ENCODE data around the gene ZNF71. TPM values are rescaled to one million over a fixed set of nuclear protein-coding genes. Genes with fewer than 3 reads are reported as not detected.

The ZNF71 gene
- total and polyA plus RNA-seq, 2 donors: 8.2 to 9.1 TPM

GRCh38 chr19:56601375-56601774 is 6.3 kb downstream of the ZNF71 start:
- Histone ChIP-seq H3K4me3 (ENCODE audit: low read depth, low read length) (no peak overlapping the region), H3K27ac (ENCODE audit: low read depth) (no peak overlapping the region), H3K36me3 (ENCODE audit: insufficient read depth) (no peaks in the 10 kb centered on the region), H3K4me1 (ENCODE audit: insufficient read depth) (no peaks in the 10 kb centered on the region)
- 93% methylated on average over 3 of the region's 3 CpGs for WGBS
- no peak for DNase-seq (ENCODE audit: extremely low spot score)

DNA sequence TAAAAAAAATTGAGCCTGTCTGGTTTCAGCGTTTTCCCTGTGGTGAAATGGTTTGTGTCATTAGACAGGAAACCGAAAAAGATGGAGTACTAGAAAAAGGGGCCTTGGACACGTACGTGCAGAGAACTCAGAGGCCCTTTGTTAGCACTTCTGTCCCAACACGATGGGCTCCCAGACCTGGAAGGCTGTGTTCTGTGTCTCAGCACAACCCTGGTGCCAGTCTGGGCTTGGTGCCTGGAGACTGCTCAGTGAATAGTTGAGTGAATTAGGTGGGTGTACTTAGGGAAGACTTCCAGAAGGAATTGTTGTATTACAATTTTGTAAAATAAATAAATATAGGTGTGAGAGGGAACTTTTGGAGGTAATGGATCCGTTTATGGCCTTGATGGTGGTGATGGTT is 8.7 kb downstream of the ZNF71 start:
- Histone ChIP-seq H3K4me1 (ENCODE audit: insufficient read depth) (no peaks in the 10 kb centered on the region), H3K4me3 (ENCODE audit: low read depth, low read length) (no peak overlapping the region), H3K36me3 (ENCODE audit: insufficient read depth) (no peaks in the 10 kb centered on the region), H3K27ac (ENCODE audit: low read depth) (no peak overlapping the region)
- 79% methylated on average over 6 of the region's 6 CpGs for WGBS
- DNase-seq (ENCODE audit: extremely low spot score): no peak

- no peak overlapping the region for H3K27ac ChIP-seq (ENCODE audit: low read depth)
- no peaks in the 10 kb centered on the region for H3K4me1 ChIP-seq (ENCODE audit: insufficient read depth)
- no peak for DNase-seq (ENCODE audit: extremely low spot score)
- H3K36me3 ChIP-seq (ENCODE audit: insufficient read depth): peaks cover 4% of the 10 kb centered on the region
- 89% methylated on average over 8 of the region's 8 CpGs for WGBS
- no peak overlapping the region for H3K4me3 ChIP-seq (ENCODE audit: low read depth, low read length)
Observed at GRCh38 chr19:56608274-56608964, 13.3 kb downstream of the ZNF71 start.

- Histone ChIP-seq H3K27ac (ENCODE audit: low read depth) (no peak overlapping the region), H3K36me3 (ENCODE audit: insufficient read depth) (peaks cover 6% of the 10 kb centered on the region), H3K4me1 (ENCODE audit: insufficient read depth) (no peaks in the 10 kb centered on the region), H3K4me3 (ENCODE audit: low read depth, low read length) (no peak overlapping the region)
- WGBS: 74% methylated on average over 8 of the region's 8 CpGs
- DNase-seq (ENCODE audit: extremely low spot score): no peak
Observed at GRCh38 chr19:56611288-56611687, 16.2 kb downstream of the ZNF71 start.

DNA sequence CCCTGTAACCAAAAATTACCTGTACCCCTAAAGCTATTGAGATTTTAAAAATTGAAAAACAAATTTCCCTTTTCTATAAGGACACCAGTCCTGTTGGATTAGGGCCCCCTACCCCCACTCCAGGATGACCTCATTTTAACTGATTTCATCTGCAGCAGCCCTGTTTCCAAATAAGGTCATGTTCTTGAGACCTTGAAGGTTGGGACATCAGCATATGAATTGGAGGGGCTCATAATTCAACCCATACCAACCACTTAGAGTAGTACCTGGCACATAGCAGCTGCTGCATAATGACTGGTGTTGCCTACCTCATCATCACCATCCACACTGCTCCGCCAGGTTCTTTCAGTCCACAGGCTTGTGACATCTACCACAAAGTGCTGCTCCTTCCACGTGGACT is 17.6 kb downstream of the ZNF71 start:
- Histone ChIP-seq H3K36me3 (ENCODE audit: insufficient read depth) (peaks cover 6% of the 10 kb centered on the region), H3K4me1 (ENCODE audit: insufficient read depth) (no peaks in the 10 kb centered on the region), H3K4me3 (ENCODE audit: low read depth, low read length) (no peak overlapping the region), H3K27ac (ENCODE audit: low read depth) (no peak overlapping the region)
- no peak for DNase-seq (ENCODE audit: extremely low spot score)
- 95% methylated on average over 2 of the region's 2 CpGs for WGBS

DNA sequence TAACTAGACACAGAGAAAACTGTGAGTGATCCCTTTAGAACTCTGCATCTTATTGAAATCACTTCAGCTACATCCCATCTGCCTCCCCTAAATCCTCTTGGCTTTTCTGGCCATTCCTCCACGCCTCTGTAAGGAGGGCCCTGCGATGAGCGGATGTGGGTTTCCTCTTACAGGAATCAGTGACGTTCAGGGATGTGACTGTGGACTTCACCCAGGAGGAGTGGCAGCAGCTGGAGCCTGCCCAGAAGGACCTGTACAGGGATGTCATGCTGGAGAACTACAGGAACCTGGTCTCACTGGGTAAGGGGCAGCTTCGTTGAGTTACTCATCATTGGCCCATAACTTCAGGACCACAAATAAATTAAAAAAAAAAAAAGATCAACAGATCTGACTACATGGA is 18.5 kb downstream of the ZNF71 start:
- no peak for DNase-seq (ENCODE audit: extremely low spot score)
- peaks cover 8% of the 10 kb centered on the region for H3K36me3 ChIP-seq (ENCODE audit: insufficient read depth)
- no peak overlapping the region for H3K27ac ChIP-seq (ENCODE audit: low read depth)
- no peaks in the 10 kb centered on the region for H3K4me1 ChIP-seq (ENCODE audit: insufficient read depth)
- no peak overlapping the region for H3K4me3 ChIP-seq (ENCODE audit: low read depth, low read length)
- WGBS: 81% methylated on average over 5 of the region's 5 CpGs

DNA sequence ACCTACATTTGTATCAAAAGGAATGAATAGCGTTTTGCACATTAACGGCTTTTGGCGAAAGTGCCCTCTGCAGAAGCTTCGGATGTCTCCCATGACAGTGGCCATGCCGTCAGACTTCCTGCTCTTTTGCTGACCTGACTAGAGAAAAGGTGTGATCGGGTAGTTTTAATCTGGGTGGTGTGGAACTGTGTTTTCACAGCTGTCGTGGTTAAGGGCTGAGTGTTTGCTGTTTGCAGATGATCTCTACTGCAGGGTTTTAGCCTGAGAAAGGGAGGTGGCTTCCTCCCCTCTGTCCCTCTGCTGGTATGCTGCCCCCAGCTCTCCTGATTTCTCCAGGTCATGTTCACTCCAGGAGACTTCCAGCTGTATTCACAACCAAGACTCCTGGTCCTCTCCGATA is 22.4 kb downstream of the ZNF71 start:
- no peak overlapping the region for H3K4me3 ChIP-seq (ENCODE audit: low read depth, low read length)
- no peak overlapping the region for H3K27ac ChIP-seq (ENCODE audit: low read depth)
- peaks cover 4% of the 10 kb centered on the region for H3K36me3 ChIP-seq (ENCODE audit: insufficient read depth)
- H3K4me1 ChIP-seq (ENCODE audit: insufficient read depth): no peaks in the 10 kb centered on the region
- no peak for DNase-seq (ENCODE audit: extremely low spot score)
- 95% methylated on average over 8 of the region's 8 CpGs for WGBS

DNA sequence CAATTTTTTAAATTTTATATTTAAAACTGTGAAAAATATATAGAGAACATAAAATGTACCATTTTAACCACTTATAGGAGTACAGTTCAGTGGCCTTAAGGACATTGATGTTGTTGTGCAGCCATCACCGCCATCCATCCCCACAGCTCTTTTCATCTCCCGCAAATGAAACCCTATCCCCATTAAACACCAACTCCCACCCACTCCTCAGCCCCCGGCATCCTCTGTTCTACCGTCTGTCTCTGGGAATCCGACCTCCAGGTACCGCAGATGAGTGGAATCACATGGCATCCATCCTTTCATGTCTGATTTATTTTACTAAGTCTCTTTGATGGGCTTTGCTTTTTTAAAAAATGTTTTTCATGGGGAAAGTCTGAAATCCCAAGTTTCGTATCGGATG is 24.0 kb downstream of the ZNF71 start:
- Histone ChIP-seq H3K36me3 (ENCODE audit: insufficient read depth) (peaks cover 2% of the 10 kb centered on the region), H3K4me3 (ENCODE audit: low read depth, low read length) (no peak overlapping the region), H3K27ac (ENCODE audit: low read depth) (no peak overlapping the region), H3K4me1 (ENCODE audit: insufficient read depth) (no peaks in the 10 kb centered on the region)
- WGBS: 69% methylated on average over 8 of the region's 8 CpGs
- DNase-seq (ENCODE audit: extremely low spot score): no peak

DNA sequence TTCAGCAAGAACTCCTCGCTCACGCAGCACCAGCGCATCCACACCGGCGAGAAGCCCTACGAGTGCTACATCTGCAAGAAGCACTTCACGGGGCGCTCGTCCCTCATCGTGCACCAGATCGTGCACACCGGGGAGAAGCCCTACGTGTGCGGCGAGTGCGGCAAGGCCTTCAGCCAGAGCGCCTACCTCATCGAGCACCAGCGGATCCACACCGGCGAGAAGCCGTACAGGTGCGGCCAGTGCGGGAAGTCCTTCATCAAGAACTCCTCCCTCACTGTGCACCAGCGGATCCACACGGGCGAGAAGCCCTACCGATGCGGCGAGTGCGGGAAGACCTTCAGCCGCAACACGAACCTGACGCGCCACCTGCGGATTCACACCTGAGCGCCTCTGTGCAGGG is 27.3 kb downstream of the ZNF71 start:
- Histone ChIP-seq H3K36me3 (ENCODE audit: insufficient read depth) (peaks cover 2% of the 10 kb centered on the region), H3K27ac (ENCODE audit: low read depth) (no peak overlapping the region), H3K4me1 (ENCODE audit: insufficient read depth) (no peaks in the 10 kb centered on the region), H3K4me3 (ENCODE audit: low read depth, low read length) (no peak overlapping the region)
- WGBS: 91% methylated on average over 37 of the region's 37 CpGs
- DNase-seq (ENCODE audit: extremely low spot score): no peak

DNA sequence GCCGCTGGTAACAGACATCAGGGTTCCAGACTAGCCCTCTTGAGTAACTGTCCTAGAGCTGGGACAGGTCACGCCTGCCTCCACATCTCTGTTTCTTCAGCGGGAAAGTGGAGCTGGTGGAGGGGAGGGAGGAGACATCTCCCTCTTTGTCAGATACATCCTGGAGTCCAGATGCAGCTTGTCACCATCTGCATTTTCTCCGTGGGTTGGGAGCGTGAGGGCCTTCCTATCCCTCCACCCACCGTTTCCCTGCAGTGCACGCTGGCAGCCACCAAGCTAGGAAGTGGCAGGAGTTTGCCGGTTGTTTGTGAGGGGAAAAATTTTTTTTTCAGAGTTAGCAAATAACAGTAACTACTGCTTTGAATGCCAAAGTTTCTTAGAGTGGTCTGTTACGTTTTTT is 27.9 kb downstream of the ZNF71 start:
- Histone ChIP-seq H3K36me3 (ENCODE audit: insufficient read depth) (peaks cover 2% of the 10 kb centered on the region), H3K27ac (ENCODE audit: low read depth) (no peak overlapping the region), H3K4me1 (ENCODE audit: insufficient read depth) (no peaks in the 10 kb centered on the region), H3K4me3 (ENCODE audit: low read depth, low read length) (no peak overlapping the region)
- DNase-seq (ENCODE audit: extremely low spot score): no peak
- WGBS: 77% methylated on average over 9 of the region's 9 CpGs

GRCh38 chr19:56625708-56626107 is 30.6 kb downstream of the ZNF71 start:
- no peaks in the 10 kb centered on the region for H3K36me3 ChIP-seq (ENCODE audit: insufficient read depth)
- no peak overlapping the region for H3K27ac ChIP-seq (ENCODE audit: low read depth)
- no peaks in the 10 kb centered on the region for H3K4me1 ChIP-seq (ENCODE audit: insufficient read depth)
- H3K4me3 ChIP-seq (ENCODE audit: low read depth, low read length): no peak overlapping the region
- 85% methylated on average over 9 of the region's 9 CpGs for WGBS
- DNase-seq (ENCODE audit: extremely low spot score): no peak

- Histone ChIP-seq H3K4me3 (ENCODE audit: low read depth, low read length) (no peak overlapping the region), H3K4me1 (ENCODE audit: insufficient read depth) (no peaks in the 10 kb centered on the region), H3K36me3 (ENCODE audit: insufficient read depth) (no peaks in the 10 kb centered on the region), H3K27ac (ENCODE audit: low read depth) (no peak overlapping the region)
- DNase-seq (ENCODE audit: extremely low spot score): no peak
- WGBS: 32% methylated on average over 1 of the region's 1 CpG
Observed at GRCh38 chr19:56633021-56633420, 37.9 kb downstream of the ZNF71 start.

- Histone ChIP-seq H3K27ac (ENCODE audit: low read depth) (no peak overlapping the region), H3K4me3 (ENCODE audit: low read depth, low read length) (no peak overlapping the region), H3K36me3 (ENCODE audit: insufficient read depth) (no peaks in the 10 kb centered on the region), H3K4me1 (ENCODE audit: insufficient read depth) (no peaks in the 10 kb centered on the region)
- WGBS: 6% methylated on average over 21 of the region's 21 CpGs
- DNase-seq (ENCODE audit: extremely low spot score): peak; percentile 67
Observed at GRCh38 chr19:56637976-56638555, 43.0 kb downstream of the ZNF71 start.

DNA sequence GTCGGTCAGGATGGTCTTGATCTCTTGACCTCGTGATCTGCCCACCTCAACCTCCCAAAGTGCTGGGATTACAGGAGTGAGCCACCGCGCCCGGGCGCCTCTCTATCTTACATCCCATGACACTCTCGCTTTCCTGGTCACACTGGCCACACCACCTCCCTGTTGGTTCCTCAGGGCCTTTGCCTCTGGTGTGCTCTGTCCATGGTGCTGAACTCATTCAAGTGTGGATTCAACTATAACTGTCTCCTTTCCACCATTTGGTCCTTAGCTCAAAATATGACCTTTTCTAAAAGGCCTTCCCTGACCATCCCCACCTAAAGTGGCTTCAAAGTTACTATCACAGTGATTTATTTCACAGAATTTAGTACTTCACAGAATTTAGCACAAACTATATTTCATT is 44.1 kb downstream of the ZNF71 start:
- Histone ChIP-seq H3K27ac (ENCODE audit: low read depth) (no peak overlapping the region), H3K4me3 (ENCODE audit: low read depth, low read length) (no peak overlapping the region), H3K4me1 (ENCODE audit: insufficient read depth) (no peaks in the 10 kb centered on the region), H3K36me3 (ENCODE audit: insufficient read depth) (no peaks in the 10 kb centered on the region)
- DNase-seq (ENCODE audit: extremely low spot score): no peak
- WGBS: 23% methylated on average over 7 of the region's 7 CpGs

All from urinary bladder (tissue), 4 donors.